Measurements from ENCODE around the gene SSX2IP.

Gene SSX2IP

GRCh38 chr1:84711121-84711520 is 20.9 kb upstream of the SSX2IP start:
- DNase-seq (ENCODE audit: low read depth in 1 of 2, low spot score in 1 of 2): no peak

DNA sequence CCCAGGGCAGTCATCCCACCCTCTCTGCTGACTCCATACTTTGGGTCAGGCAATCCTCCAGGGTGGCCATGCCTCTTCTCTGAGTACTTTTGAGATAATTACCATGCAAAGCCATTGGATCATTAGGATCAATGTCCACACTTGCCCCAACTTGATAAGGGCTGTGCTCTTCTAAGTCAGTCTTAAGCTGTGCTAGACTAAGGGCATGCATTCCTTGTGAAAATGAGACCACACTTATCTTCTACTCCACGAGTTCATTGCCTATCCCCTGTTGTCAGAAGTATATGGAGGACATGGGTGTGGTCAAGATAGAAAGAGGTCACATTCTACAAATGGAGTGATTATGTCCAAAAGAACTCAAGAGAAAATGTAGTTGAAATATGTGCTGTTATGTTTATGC is 18.9 kb upstream of the SSX2IP start:
- no peak for DNase-seq (ENCODE audit: low read depth in 1 of 2, low spot score in 1 of 2)

- DNase-seq (ENCODE audit: low read depth in 1 of 2, low spot score in 1 of 2): no peak
Measured at GRCh38 chr1:84708031-84708430, 17.8 kb upstream of the SSX2IP start.

DNA sequence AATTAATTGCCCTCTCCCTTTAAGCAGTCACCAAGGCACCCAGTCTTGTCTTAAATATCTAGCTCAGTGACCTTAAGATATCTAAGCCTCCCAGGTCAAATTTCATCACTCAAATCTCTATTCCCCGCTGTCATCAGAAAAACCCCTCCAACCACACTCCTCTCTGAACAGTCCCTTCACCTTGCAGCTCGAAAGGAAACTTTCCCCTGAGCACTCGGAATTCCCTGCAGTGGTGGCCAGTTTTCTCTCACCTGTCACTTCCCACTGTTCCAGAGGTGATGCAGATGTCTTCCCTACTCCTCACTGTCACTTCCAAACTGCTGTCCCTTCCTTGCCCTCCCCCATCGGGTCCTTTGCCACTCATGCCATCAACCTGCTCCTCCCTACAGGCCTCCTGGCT is 15.3 kb upstream of the SSX2IP start:
- no peak for DNase-seq (ENCODE audit: low read depth in 1 of 2, low spot score in 1 of 2)

- no peak for DNase-seq (ENCODE audit: low read depth in 1 of 2, low spot score in 1 of 2)
Measured at GRCh38 chr1:84704872-84705417, 14.7 kb upstream of the SSX2IP start.

- no peak for DNase-seq (ENCODE audit: low read depth in 1 of 2, low spot score in 1 of 2)
Measured at GRCh38 chr1:84703431-84703830, 13.2 kb upstream of the SSX2IP start.

DNA sequence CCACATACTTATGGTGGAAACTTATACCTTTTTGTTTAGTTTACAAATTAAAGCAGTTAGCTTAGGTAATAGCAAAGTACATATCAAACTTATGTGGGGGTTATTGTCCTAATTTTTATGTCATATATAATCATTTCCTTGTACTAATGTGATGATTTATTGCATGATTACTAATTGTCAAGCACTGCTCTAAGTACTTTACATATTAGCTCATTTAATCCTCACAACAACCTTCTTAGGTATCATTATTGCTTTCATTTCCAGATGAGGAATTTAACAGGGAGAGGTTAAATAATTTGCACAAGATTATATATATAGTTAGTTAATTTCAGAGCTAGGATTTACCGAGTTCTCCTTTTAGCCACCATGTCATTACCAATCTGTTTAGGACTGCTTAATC is 11.9 kb upstream of the SSX2IP start:
- no peak for DNase-seq (ENCODE audit: low read depth in 1 of 2, low spot score in 1 of 2)

DNA sequence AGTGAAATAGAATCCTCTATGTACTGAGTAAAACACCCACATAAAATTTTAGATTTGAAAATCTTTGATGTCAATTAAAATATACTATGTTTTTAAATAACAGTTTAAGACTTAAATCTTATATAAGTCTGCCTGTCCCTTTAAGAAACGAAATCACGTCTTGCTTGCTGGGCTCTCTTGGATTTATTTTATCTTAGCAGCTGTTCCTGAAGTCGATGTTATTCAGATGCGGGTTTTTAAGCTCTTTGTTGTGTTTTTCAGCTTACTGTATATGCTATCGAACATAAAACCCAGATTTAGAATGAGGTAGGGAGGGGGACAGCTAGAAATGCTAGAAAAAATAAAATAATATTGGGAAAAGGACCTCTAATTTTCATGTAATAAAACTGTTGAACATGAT is 11.1 kb upstream of the SSX2IP start:
- DNase-seq (ENCODE audit: low read depth in 1 of 2, low spot score in 1 of 2): no peak

DNA sequence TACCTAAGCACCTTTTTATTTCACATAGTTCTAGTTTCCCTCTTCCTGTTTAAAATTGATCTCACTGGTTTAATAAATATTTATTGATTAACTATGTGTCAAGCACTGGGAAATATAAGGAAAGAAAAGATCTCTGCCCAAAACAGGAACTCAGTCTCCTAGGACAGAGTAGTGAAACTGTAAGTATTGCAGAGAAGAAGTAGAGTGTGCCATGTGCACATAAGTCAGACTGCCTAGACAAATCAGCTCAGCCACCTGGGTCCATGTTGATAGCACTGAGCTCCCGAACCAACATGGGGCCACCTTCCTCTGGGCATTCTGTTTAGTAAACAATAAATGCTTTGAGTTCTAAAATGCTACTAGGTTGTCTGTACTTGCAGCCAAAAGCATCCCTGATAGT is 9.8 kb upstream of the SSX2IP start:
- no peak for DNase-seq (ENCODE audit: low read depth in 1 of 2, low spot score in 1 of 2)

- DNase-seq (ENCODE audit: low read depth in 1 of 2, low spot score in 1 of 2): no peak
Measured at GRCh38 chr1:84698151-84699110, 8.2 kb upstream of the SSX2IP start.

DNA sequence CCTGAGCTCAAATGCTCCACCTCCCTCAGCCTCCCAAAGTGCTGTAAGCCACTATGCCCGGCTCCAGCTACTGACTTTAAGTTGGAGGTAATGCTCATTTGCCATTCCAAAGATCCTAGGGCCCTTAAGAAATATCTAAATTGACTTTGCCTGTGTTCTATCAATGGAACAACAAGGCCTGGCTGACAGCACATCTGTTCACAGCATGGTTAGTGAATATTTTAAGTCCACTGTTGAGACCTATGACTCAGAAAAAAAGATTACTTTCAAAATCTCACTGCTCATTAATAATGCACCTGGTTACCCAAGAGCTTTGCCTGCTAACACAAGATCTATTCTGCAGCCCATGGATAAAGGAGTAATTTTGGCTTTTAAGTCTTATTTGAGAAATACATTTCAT is 3.5 kb upstream of the SSX2IP start:
- DNase-seq (ENCODE audit: low read depth in 1 of 2, low spot score in 1 of 2): no peak

GRCh38 chr1:84693005-84693404 is 2.7 kb upstream of the SSX2IP start:
- DNase-seq (ENCODE audit: low read depth in 1 of 2, low spot score in 1 of 2): no peak

DNA sequence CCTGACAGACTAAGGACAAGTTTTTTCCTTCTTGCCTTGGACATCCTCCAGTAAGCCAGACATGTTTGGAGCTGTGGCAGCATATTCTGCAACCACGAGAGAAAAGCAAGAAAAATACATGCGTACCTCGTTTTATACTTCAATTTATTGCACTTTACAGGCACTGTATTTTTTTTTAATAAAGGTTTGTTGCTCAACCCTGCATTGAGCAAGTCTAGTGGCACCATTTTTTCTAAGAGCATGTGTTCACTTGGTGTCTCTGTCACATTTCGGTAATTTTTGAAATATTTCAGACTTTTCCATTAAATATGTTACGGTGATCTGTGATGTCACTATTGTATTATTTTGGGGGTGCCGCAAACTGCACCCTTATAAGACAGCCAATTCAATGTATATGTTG is 2.1 kb upstream of the SSX2IP start:
- no peak for DNase-seq (ENCODE audit: low read depth in 1 of 2, low spot score in 1 of 2)

GRCh38 chr1:84691122-84691783 is 992 bp upstream of the SSX2IP start:
- DNase-seq (ENCODE audit: low read depth in 1 of 2, low spot score in 1 of 2): no peak

GRCh38 chr1:84689514-84690396 is 506 bp downstream of the SSX2IP start:
- DNase-seq (ENCODE audit: low read depth in 1 of 2, low spot score in 1 of 2): peak in 1 of 2 donors; percentile 6

DNA sequence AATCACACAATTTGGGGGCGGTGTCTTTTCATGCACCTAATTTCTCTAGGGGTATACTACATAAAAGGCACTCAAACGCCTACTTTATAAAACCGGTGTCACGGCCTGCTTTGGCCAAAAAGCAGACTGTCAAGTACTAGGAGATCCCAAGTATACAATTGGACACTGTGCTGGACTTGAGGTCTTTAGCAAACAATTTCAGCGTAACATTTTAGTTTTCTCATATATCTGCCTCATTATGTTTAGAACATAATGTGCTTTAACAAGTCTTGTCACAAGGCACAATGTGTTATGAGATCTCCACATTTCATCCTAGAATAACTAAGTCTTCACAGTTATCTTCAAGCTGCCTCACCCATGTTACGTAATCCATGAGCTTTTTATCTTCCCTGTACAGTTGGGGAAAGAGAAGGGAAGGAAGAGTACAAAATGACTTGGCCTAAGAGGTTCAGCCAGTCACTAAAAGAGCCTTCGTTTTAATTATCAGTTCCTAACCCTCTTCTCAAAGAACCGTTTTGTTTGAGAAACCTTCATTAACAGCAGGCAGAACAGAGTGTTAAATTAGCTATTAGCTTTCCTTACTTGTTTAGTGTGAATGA is 1.7 kb downstream of the SSX2IP start:
- no peak for DNase-seq (ENCODE audit: low read depth in 1 of 2, low spot score in 1 of 2)

GRCh38 chr1:84687714-84688462 is 2.4 kb downstream of the SSX2IP start:
- no peak for DNase-seq (ENCODE audit: low read depth in 1 of 2, low spot score in 1 of 2)

DNA sequence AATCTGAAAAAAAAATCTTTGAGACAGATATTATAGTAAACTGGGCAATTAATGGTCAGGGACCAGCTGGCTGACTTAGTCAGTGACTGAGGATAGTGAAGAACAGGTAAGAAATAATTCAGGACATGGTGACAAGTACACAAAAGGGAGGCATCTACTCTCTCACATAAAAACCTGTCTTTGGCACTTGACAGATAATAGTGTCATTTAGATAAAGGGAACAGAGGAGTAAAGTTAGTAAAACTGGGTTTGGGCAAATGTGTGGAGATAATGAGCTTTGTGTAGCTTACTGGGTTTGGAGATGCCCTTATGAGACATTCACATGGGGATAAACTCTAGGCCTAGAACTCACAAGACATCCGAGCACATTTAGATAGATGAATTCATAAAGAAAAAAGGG is 4.0 kb downstream of the SSX2IP start:
- no peak for DNase-seq (ENCODE audit: low read depth in 1 of 2, low spot score in 1 of 2)

- no peak for DNase-seq (ENCODE audit: low read depth in 1 of 2, low spot score in 1 of 2)
Measured at GRCh38 chr1:84683508-84683907, 6.8 kb downstream of the SSX2IP start.

GRCh38 chr1:84682047-84682446 is 8.2 kb downstream of the SSX2IP start:
- DNase-seq (ENCODE audit: low read depth in 1 of 2, low spot score in 1 of 2): no peak

Measured in activated T-helper 1 cell treated with anti-CD3 and anti-CD28 coated beads, Interleukin-2, amount 50 U/mL, for 16 hours (primary cell).